LoVo (cell line): Measurements from ENCODE around the gene WDR20.
"Not testable (repeated sequence)": the region's sequence is repeated elsewhere in the genome, so short reads cannot be mapped to it uniquely, and the experiment has no call there.

Experiments used
- DNase-seq: peaks from one replicate; pipeline ENCODE4 v3.0.0-alpha.2; 2016; ENCODE audit warnings: low spot score

The WDR20 gene, protein sequence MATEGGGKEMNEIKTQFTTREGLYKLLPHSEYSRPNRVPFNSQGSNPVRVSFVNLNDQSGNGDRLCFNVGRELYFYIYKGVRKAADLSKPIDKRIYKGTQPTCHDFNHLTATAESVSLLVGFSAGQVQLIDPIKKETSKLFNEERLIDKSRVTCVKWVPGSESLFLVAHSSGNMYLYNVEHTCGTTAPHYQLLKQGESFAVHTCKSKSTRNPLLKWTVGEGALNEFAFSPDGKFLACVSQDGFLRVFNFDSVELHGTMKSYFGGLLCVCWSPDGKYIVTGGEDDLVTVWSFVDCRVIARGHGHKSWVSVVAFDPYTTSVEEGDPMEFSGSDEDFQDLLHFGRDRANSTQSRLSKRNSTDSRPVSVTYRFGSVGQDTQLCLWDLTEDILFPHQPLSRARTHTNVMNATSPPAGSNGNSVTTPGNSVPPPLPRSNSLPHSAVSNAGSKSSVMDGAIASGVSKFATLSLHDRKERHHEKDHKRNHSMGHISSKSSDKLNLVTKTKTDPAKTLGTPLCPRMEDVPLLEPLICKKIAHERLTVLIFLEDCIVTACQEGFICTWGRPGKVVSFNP

DNA sequence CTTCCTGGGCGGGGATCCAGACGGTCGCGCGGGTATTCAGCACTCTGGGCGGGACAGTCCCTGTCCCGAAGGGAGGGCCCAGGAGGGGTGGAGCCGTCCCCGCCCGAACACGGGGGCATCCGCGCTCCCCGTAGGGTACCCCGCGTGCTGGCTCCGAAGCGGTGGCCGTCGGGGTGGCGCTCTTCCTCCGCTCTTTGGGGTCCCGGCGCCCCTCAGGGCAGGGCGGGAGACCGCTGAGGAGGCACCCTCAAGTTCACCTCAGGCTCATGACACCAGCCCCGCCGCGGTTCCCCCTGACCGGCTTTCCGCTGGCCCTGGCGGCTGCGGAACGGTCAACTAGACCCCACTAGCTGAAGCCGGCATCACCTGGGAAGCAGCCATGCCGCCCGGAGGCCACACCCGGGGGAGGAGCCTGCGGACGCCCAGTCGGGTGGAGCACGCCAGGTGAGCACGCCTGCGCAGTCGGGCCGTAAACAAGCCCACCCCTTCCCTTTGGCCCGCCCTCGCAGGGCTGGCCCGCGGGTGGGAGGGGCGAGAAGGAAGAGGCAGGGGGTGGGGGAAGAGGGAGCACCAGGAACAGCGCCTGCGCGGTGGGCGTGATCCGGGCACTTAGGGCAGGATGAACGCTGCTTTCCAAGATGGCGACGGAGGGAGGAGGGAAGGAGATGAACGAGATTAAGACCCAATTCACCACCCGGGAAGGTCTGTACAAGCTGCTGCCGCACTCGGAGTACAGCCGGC is at the start of gene WDR20:
TSS of gene WDR20 (plus strand) at position 612 of the 741 bp plus-strand sequence. CDS start at position 639, 27 bp downstream.
- DNase-seq = peak; percentile 99

DNA sequence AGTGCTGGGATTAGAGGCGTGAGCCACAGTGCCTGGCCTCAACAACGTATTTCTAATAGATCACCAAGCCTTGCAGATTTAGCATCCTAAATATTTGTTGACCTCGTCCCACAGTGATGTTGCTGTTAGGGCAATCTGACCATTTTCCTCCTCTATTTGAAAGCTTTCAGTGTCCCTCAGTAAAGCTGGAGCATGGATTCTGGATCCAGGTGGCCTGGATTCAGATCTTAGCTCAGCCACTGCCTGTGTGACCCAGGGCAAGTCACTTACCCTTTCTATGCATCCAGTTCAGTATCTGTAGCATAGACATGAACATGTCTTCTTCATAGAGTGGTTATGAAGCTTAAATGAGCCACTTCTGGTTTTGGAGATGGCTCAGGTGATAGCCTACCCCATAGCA is 49.0 kb upstream of the WDR20 start:
- no peak for DNase-seq

DNA sequence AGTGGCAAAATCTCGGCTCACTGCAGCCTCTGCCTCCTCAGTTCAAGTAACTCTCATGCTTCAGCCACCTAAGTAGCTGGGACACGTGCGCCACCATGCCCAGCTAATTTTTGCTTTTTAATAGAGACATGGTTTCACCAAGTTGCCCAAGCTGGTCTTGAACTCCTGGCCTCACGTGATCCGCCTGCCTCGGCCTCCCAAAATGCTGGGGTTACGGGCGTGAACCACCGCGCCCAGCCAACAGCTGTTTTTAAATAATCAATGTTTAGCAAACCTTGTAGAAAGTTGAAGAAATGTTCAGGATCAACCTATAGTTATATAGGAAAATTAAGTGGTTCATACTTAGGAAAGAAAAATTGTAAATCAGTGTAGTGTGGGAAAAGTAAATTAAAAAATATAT is 46.9 kb upstream of the WDR20 start:
- no peak for DNase-seq

DNA sequence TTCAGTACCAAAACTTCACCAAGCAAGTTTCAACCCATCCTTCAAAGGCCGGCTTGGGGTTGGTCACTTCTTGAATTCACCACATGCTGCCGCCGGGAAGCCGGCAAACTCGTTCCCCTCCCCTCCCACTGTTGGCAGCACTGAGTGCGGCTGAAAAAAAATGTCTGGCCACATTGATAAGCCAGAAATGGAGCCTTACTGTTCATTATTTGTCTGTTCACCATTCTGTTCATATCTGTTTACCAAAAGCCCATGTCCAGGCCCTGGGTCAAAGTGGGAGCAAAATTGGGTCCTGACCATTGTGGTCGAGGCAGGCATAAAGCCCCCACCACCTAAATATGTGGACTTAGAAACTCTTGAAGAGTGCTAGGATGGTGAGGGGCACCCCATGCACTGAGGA is 45.6 kb upstream of the WDR20 start:
- no peak for DNase-seq

DNA sequence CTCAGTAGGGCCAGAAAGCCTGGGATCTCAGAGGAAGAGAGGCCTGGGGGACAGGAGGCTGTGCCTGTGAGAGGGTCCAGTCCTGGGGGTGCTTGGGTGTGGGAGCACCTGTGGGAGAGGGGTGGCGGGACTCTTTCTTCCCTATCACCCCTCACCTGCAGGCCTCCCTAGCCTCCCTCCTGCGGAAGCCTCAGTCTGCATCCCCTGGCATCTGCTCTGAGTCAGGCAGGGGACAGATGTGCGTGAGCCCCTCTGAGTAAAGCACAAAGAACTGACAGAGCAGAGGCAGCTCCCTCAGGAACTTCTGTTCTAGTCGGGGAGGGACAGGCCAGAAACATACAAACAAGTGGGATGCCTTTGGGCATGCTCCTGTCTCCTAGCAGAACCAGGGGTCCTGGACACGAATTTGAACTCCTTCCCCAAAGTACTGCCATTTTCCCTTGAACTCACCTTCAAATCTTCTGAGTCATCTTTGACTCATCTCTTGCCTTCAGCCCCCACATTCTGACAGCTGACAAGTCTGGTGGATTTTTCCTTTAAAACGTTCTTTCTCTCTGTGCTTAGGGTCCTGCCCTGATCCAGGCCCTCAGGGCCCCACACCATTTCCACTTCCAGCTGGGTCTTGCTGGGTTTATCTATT is 44.3 kb upstream of the WDR20 start:
- DNase-seq = no peak

DNA sequence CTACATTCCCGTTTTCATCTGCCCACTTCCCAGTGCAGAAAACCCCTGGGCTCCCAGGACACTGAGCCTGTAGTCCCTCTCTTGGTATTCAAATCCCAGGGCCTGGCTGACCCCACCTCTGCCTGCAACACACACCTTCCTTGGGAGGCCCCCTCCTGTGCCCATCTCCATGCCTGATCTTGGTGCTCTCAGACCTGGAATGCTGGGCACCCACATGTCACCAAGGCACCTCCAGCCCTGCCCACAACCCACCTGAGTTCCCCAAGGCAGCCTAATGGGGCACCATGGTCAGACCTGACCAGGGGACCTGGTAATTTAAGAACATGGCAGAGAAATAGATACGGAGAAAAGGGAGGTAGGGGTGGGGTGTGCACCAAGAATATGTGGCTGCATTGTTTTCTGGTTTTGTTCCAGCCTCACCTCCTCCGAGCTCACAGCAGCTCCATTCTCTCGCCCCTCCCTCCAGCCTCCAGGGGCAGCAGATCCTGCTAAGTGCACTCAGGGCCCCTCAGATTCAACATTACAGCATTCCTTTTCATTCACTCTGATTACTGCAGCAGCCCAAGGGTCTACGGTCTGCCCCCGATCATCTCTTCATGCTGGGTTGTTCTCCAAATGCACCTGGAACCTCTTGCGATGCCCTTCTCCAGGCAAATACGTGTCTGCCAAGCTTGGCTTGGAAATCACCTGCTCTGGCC is 43.7 kb upstream of the WDR20 start:
- no peak for DNase-seq

DNA sequence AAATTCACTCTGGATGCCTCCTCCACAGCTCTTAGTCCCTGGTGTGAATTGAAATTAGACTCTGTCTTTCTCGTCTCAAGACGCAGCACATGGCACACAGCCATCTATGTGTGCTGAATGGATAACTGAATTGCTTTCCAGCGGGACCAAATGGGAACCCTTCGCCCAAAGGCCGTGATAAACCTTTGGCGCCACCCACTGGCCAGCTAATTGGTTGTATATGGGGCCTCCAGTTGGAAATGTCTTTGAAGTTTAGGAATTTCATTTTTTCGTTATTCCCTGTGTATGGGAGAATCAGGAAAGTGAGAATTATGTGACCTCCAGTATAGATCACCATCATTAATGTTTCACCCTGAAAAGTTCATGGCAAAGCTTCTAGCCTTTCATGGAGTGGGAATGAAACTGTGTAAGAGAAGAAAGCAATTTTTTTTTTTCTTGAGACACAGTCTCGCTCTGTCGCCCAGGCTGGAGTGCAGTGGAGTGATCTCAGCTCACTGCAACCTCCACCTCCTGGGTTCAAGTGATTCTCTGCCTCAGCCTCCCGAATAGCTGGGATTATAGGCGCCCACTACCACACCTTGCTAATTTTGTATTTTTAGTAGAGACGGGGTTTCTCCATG is 43.0 kb upstream of the WDR20 start:
- DNase-seq = peak; percentile 68

DNA sequence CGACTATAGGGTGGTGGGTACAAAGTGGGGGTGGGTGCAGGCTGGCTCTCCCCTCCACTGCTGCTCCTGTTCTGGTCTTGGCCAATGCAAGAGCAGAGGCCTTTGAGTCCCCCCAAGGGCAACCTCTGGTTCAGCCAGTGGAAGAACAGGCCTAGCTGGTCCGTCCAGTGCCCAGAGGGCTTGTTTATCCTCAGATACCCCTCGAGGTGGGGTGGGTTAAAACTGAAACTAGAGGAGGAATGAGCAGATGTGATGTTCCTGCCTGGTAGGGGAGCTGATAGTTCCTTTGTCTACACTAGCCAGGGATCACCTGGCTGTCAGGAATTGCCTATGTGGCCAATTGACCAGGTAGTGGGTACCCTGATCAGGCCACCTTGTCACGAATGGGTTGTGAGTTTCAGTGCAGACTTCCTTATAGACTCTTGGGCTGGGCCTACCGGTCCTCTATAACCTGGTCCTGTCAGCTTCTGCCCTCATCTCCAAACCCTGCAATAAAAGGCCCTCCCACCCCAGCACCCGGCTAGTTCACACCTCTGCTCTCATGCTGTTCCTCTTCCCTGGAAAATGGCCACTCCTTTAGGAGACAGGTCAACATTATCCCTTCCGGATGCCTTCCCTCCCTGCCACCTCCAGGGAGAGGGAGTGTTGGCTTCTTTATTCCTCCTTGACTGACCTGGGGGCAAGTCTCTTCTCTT is 42.1 kb upstream of the WDR20 start:
- no peak for DNase-seq

DNA sequence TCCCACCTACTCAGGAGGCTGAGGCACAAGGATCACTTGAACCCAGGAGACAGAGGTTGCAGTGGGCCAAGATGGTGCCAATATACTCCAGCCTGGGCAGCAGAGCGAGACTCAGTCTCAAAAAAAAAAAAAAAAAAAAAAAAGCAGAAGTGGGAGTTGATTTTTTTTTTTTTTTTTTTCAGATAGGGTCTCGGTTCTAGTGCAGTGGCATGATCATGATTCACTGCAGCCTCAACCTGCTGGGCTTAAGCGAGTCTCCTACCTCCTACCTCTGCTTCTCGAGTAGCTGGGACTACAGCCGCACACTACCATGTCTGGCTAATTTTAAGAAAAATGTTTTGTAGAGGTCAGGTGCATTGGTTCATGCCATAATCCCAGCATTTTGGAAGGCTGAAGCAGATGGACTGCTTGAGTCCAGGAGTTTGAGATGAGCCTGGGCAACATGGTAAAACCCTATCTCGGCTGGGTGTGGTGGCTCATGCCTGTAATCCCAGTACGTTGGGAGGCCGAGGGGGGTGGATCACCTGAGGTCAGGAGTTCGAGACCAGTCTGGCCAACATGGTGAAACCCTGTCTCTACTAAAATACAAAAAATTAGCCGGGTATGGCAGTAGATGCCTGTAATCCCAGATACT is 36.5 kb upstream of the WDR20 start:
- no peak for DNase-seq

DNA sequence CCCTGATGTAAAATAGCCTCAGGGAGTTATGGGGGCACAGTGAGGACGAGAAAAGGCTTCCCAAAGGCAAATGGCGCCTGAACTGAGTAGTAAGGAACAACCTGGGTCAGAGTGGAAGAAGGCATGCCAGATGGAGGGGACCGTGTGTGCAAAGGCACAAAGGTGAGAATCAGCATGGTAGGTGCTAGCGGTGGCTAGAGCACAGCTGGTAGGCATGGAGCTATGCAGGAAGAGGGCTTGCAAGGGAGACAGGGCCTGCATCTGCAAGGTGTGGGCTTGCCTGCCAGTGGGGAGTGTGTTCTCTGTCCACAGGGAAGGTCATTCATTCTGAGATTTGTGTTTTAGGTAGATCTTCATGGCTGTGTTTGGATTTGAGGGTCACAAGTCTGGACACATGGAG is 34.3 kb upstream of the WDR20 start:
- DNase-seq = no peak

DNA sequence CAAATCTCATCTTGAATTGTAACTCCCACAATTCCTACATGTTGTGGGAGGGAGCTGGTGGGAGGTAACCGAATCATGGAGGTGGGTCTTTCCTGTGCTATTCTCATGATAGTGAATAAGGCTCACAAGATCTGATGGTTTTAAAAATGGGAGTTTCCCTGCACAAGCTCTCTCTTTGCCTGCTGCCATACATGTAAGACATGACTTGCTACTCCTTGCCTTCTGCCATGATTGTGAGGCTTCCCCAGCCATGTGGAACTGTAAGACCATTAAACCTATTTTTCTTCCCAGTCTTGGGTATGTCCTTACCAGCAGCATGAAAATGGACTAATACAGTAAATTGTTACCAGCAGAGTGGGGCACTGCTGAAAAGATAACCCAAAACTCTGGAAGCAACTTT is 30.4 kb upstream of the WDR20 start:
- not testable (repeated sequence) for DNase-seq

DNA sequence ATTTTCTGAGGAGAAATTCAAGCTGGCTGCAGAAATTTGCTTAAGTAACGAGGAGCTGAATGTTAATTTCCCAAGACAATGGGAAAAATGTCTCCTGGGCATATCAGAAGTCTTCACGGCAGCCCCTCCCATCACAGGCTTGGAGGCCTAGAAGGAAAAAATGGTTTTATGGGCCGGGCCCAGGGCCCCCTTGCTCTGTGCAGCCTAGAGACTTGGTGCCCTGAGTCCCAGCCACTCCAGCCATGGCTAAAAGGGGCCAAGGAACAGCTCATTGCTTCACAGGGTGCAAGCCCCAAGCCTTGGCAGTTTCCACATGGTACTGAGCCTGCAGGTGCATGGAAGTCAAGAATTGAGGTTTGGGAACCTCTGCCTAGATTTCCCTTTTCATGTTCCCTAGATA is 28.6 kb upstream of the WDR20 start:
- no peak for DNase-seq

DNA sequence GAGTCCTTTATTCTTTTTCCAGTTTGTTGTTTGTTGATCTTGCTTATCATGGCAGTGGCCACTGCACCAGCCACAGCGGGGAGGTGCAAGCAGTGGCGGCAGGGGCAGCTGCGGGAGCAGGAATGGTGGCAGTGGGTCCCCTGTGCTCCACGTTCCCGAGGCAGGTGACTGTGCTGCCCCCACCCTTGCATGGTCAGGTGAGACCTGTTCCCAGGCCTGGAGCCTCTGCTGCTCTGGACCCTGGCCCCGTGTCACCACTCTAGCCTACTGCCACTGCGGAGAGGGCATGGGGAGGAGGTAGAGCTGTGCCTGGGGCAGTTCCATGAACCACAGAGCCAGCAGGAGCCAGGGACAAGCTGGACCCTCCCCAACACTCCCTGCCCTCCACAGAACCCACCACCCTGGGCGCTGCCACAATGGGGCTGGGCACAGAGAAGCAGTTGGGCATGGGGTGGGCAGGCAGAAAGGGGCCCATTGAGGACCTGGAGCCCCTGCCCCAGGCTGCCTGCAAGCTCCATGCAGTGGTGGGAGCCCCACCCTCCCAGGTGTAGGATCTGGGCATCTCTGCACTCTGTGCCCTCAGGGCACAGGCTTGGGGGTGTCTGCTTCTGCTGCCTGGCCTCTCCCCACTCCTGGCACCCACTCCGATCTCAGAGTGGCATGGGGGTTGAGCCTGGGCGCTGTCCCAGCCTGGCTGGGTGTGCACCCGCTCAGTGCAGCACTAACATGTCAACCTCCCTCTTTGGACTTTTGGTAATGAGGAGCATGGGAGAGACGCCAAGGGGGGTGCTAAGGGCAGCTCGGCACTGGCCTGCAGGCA is 23.1 kb upstream of the WDR20 start:
- no peak for DNase-seq

DNA sequence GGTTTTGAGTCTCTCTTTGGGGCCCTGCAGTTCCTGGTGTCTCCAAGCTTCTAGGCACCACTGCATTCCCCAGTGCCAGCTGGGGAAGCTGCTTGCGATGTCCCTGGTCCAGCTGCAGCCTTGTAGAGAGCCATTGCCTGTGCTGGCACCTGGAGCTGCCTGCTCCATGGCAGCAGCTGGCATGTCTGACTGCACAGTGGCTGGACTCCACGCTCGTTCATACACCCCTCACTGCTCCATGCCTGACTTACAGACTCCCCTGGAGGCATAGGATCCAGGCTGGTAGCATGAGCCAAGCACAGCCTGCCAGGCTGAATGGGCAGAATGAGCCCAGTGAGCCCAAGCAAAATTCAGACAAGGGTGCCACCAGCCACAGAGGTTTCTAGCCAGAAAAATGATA is 21.8 kb upstream of the WDR20 start:
- DNase-seq = no peak

DNA sequence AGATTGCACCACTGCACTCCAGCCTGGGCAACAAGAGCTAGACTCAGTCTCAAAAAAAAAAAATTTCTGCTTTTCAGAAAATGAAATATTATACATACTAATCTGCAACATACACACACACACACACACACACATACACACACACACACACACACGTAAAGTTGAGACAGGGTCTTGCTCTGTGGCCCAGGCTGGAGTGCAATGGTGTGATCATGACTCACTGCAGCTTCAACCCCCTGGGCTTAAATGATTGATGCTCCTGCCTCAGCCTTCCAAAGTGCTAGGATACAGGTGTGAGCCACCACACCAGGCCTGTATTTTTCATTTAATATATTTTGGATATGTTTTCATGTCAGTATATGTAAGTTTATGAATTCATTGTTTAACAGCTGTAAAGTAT is 18.8 kb upstream of the WDR20 start:
- DNase-seq = no peak

DNA sequence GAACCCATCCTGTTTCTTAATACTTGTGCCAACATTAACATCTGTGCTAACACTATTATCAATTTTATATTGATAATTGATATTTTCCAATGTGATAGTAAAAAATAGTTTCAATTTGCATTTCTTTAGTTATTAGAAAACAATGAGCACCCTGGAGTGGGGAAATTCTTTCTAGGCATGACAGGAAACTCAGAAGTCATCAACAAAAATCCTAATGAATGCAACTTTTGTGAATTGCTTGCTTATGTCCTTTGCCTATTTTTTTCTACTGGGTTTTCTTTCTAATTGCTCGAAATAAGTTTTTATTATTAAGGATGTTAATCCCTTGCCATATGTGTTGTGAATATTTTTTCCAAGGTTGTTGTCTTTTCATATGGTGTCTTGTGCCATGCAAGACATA is 18.1 kb upstream of the WDR20 start:
- no peak for DNase-seq

DNA sequence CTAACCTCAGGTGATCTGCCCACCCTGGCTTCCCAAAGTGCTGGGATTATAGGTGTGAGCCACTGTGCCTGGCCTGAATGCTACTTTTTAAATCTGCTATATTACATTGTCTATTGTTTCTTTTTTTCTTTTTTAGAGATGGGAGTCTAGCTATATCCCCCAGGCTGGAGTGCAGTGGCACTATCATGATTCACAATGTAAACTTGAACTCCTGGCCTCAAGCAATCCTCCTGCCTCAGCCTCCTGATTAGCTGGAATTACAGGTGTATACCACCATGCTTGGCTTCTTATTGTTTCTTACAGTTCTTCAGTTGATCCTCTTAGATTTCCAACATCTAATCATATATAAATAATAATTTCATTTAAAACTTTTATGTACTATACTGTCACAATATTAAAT is 15.3 kb upstream of the WDR20 start:
- no peak for DNase-seq

DNA sequence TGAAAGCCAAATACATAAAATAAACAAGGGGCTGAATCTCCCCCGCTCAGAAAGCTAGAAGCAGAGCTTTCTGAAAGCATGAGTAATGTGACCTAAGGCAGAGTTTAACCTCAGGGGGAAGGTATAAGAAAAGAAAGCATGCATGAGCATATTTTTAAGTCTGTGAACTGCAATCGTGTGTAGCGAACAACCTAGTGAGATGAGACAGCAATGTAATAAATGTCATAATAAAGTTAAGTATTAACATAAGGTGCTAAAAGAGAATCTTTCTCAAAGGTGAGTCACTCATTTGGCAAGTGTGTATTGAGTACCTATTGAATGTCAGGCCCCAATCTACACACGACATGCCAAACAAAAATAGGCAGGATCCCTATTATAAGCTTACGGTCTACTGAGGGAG is 14.2 kb upstream of the WDR20 start:
- DNase-seq = peak; percentile 47

DNA sequence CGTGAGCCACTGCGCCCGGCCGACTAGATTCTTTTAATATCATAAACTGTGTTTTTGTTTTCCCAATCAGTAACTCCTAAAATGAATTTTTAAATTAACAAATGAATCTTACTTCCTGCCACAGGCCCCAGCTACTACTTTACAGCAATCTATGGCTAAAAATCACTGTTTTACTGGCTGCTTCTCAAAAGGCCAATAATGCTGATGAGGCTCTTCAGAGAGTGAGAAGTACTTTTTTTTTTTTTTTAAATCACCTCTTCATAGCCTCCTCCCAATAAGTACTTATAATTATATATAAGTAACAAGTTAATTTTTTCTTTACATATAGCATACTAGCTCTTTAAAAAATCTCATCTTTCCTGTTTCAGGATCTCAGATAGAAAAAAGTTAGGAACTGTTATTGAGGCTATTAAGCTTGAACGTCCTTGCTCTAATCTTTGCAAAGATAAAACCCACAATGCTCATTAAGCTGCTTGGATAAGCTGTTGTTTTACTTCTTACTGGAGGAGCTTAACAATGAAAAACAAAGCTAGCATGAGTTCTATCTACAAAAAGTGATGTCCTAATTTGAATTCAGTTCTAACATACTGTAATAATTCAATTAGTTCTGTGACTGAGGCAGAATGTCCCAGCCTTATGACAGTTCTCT is 12.8 kb upstream of the WDR20 start:
- DNase-seq = no peak
